T-helper 2 cell treated with Interferon-gamma antibody and Interleukin-4, amounts not matched to agents 5 μg/mL and 100 μg/mL, for 36 hours (primary cell): Measurements from ENCODE around the gene PCBP3.

Experiments
- DNase-seq: peaks from one replicate; pipeline ENCODE4 v3.0.0; 2021; ENCODE audit warnings: low spot score
- H3K27ac Mint-ChIP-seq: one replicate; pipeline ENCODE4 v1.8.0; 2021; ENCODE audit warnings: mild to moderate bottlenecking, mixed read lengths
- H3K27me3 Mint-ChIP-seq: one replicate; pipeline ENCODE4 v1.8.0; 2021; ENCODE audit warnings: low read depth, mixed read lengths
- H3K36me3 Mint-ChIP-seq: one replicate; pipeline ENCODE4 v1.8.0; 2021; ENCODE audit warnings: low read depth, mixed read lengths
- H3K4me1 Mint-ChIP-seq: one replicate; pipeline ENCODE4 v1.8.0; 2021; ENCODE audit warnings: low read depth, mixed read lengths
- H3K4me3 Mint-ChIP-seq: one replicate; pipeline ENCODE4 v1.8.0; 2022; ENCODE audit warnings: mild to moderate bottlenecking, moderate library complexity, mixed read lengths
- H3K9me3 Mint-ChIP-seq: one replicate; pipeline ENCODE4 v1.8.0; 2021; ENCODE audit warnings: mixed read lengths

The PCBP3 gene

DNA sequence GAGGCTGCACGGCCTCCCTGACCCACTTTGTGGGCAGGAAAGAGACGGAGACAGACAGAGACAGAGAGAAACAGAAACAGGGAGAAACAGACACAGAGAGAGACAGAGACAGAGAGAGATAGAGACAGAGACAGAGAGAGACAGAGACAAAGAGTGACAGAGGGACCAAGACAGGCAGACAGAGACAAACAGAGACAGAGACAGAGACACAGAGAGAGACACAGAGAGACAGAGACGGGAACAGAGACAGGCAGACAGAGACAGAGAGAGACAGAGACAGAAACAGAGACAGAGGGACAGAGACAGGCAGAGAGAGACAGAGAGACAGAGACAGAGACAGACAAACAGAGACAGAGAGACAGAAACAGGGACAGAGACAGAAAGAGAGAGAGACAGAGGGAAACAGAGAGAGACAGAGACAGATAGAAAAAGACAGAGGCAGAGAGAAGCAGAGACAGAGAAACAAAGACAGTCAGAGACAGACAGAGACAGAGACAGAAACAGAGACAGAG lies 341.1 kb downstream of the PCBP3 start:
- Mint-ChIP-seq H3K4me3 (no peak overlapping the region), H3K4me1 (no peaks in the 10 kb centered on the region), H3K27ac (no peak overlapping the region)

DNA sequence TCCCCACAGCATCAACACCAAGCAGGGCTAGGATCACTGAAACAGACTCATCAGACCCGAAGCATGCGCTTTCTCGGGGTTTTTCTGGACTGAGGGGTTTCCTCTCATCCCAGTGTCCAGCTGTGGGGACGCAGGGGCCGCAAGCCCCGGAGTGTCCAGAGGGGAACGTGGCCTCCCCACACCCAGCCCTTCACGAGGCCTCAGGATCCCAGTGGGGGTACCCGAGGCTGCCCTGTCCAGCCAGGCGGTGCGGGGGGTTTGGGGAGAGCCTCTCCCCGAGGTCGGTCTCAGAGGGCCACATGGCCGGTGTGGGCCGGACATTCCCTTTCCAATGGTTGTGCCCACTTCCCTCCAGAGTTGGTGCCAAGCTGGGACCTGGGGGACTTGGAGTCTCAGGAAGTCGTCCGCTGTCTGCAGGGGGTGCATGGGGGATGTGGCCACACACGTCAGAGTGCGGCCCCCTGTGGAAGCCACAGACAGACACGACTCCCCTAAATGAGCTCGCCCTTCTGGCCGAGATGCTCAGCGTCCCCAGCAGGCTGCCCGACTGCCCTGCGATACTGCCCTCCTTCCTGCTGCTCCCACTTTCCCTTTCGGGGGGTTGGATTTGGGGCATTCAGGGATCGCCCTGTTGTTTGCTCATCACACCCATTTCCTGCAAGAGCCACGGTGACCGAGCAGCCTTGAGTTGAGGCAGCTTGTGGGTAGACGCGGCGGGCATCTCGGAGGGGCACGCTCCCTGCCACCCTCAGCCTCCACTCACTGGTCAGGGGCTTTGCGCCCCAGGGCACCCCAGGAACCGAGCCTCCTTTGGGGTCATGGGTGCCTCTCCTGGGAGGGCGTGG lies 342.2 kb downstream of the PCBP3 start:
- H3K27ac Mint-ChIP-seq = no peak overlapping the region
- no peaks in the 10 kb centered on the region for H3K9me3 Mint-ChIP-seq
- H3K27me3 Mint-ChIP-seq = peaks cover 2% of the 10 kb centered on the region
- no peak for DNase-seq
- no peak overlapping the region for H3K4me3 Mint-ChIP-seq
- H3K4me1 Mint-ChIP-seq = no peaks in the 10 kb centered on the region
- no peaks in the 10 kb centered on the region for H3K36me3 Mint-ChIP-seq

More for the DNA sequence above, 341.1 kb downstream of the PCBP3 start:
- DNase-seq = no peak
- peaks cover 3% of the 10 kb centered on the region for H3K27me3 Mint-ChIP-seq
- H3K9me3 Mint-ChIP-seq = no peaks in the 10 kb centered on the region
- no peaks in the 10 kb centered on the region for H3K36me3 Mint-ChIP-seq

DNA sequence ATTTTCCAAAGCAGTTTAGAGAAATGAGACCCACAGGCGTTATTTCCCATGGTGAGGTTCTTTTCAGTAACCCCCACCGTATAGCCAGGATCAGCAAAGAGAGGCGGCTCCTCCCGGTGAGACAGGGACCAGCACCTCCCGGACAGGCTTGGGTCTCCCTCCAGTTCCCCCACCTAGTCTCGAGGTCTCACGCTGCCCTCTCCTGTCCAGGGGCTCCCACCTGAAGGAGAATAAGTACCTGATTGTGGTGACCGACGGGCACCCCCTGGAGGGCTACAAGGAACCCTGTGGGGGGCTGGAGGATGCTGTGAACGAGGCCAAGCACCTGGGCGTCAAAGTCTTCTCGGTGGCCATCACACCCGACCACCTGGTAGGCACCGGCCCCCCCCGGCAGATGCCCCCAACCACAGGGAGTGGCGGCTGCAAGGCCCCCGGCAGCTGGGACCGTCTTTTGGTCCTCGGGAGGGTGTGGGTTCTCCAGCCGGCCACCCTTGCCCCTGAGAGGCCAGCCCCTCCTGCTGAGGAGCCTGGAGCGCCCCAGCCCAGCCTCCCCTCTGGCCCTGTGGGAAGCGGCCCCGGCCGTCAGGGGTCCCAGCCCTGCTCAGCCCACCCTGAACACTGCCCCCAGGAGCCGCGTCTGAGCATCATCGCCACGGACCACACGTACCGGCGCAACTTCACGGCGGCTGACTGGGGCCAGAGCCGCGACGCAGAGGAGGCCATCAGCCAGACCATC lies 343.0 kb downstream of the PCBP3 start:
- no peak for DNase-seq
- no peaks in the 10 kb centered on the region for H3K36me3 Mint-ChIP-seq
- no peaks in the 10 kb centered on the region for H3K9me3 Mint-ChIP-seq
- H3K4me3 Mint-ChIP-seq = no peak overlapping the region
- H3K27me3 Mint-ChIP-seq = peaks cover 2% of the 10 kb centered on the region
- no peak overlapping the region for H3K27ac Mint-ChIP-seq
- no peaks in the 10 kb centered on the region for H3K4me1 Mint-ChIP-seq

DNA sequence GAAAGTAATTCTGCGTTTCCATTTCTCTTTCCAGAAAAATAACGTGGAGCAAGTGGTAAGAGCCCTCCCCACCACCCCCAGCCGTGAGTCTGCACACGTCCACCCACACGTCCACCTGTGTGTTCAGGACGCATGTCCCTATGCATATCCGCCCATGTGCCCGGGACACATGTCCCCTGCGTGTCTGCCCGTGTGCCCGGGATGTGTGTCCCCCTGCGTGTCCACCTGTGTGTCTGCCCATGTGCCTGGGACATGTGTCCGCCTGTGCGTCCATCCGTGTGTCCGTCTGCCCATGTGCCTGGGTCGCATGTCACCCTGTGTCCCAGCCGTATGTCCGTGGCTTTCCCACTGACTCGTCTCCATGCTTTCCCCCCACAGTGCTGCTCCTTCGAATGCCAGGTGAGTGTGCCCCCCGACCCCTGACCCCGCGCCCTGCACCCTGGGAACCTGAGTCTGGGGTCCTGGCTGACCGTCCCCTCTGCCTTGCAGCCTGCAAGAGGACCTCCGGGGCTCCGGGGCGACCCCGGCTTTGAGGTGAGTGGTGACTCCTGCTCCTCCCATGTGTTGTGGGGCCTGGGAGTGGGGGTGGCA lies 343.7 kb downstream of the PCBP3 start:
- no peaks in the 10 kb centered on the region for H3K9me3 Mint-ChIP-seq
- H3K4me1 Mint-ChIP-seq = no peaks in the 10 kb centered on the region
- no peak for DNase-seq
- H3K4me3 Mint-ChIP-seq = no peak overlapping the region
- H3K27ac Mint-ChIP-seq = no peak overlapping the region
- H3K36me3 Mint-ChIP-seq = no peaks in the 10 kb centered on the region
- H3K27me3 Mint-ChIP-seq = peaks cover 2% of the 10 kb centered on the region

DNA sequence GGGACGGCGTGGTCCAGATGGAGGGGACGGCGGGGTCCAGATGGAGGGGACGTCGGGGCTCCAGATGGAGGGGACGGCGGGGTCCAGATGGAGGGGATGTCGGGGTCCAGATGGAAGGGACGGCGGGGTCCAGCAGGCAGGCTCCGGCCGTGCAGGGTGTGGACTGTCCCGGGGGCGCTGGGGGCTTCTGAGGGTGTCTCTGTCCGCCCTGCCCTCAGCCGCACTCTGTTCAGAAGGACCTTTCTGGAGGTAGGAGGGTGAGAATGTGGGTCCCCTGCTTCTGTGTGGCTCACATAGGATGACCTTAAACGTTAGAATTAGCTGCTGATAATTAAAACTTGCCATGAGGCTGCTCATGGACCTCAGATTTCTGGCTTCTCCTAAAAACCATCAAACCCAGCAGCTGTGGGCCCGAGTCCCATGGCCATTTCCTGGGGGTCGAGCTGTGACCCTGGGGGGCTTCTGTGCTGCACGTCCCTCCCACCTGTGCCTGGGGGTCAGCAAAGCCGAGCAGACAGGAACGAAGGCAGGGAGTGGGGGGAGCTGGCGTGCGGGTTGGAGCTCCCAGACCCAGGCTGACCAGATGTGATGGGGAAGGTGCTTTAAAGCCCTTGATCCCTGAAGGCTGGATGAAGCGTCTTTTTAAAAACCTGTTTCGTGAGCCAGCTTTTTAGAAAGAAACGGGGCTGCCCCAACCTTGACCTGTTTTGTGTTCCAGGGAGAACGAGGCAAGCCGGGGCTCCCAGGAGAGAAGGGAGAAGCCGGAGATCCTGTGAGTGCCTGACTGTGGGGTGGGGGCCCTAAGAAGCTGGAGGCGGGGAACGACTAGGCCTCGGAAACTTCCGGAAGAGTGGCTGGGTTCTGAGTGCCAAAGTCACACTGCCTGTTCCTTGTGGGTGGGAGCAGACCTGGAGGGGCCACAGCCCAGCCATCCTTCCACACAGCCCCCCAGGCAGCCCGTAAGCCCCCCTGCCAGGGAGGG lies 345.1 kb downstream of the PCBP3 start:
- Mint-ChIP-seq H3K36me3 (no peaks in the 10 kb centered on the region), H3K4me1 (no peaks in the 10 kb centered on the region)

DNA sequence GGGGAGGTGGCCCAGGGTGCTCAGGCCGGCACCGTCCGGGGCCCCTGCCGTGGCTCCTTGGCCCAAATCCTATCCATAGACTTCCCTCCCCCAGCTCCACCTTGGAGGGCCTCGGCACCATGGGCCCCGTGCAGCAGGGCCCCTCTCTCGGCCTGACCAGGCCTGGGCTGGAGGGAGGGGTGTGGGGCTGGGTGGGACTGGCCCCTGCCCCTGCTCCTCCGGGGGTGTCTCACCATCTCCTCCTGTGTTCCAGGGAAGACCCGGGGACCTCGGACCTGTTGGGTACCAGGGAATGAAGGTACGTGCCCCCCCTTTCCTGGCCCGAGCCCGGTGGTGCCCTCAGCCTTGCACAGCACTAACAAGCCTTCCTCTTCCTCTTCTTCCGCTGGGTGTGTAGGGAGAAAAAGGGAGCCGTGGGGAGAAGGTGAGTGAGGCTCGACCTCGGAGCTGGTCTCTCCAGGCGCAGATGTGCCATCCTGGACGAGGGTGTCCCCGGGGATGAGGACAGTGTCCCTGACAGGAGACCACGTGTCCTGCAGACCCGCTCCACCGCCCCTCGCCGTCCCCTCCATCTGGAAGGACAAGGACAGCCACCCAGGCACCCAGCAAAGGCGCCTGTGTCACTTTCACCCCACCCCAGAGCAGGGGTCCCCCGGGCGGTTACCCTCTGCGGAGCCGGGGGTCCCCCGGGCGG lies 346.0 kb downstream of the PCBP3 start:
- H3K4me1 Mint-ChIP-seq = no peaks in the 10 kb centered on the region
- no peaks in the 10 kb centered on the region for H3K27me3 Mint-ChIP-seq
- no peak overlapping the region for H3K27ac Mint-ChIP-seq
- no peaks in the 10 kb centered on the region for H3K9me3 Mint-ChIP-seq
- no peaks in the 10 kb centered on the region for H3K36me3 Mint-ChIP-seq
- no peak overlapping the region for H3K4me3 Mint-ChIP-seq
- no peak for DNase-seq

More for the DNA sequence above, 345.1 kb downstream of the PCBP3 start:
- Mint-ChIP-seq H3K27ac (no peak overlapping the region), H3K4me3 (no peak overlapping the region), H3K27me3 (no peaks in the 10 kb centered on the region), H3K9me3 (no peaks in the 10 kb centered on the region)
- no peak for DNase-seq

DNA sequence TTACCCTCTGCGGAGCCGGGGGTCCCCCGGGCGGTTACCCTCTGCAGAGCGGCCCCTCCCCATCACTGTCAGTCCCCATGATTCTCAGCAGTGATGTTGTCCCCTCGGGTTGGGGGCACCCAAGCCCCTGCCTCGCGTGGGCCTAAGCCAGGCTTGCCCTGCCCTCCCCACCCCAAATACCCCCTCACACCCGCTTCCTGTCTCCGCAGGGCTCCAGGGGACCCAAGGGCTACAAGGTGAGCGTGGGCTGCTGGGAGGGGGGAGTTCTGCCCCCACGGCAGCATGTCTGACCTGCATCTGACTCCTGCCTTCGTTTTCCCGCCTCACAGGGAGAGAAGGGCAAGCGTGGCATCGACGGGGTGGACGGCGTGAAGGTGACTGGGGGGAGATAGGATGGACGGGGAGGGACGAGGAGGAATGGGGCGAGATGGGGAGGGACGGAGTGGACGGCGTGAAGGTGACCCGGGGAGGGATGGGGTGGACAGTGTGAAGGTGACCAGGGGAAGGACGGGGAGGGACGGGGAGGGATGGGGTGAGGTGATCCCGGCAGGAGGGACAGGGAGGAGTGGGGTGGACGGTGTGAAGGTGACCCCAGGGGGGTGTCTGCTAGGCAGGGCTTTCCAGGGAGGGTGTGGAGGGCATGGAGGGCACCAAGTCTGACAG lies 346.7 kb downstream of the PCBP3 start:
- Mint-ChIP-seq H3K9me3 (no peaks in the 10 kb centered on the region), H3K27ac (no peak overlapping the region), H3K27me3 (no peaks in the 10 kb centered on the region), H3K36me3 (no peaks in the 10 kb centered on the region), H3K4me1 (no peaks in the 10 kb centered on the region), H3K4me3 (no peak overlapping the region)
- DNase-seq = no peak

DNA sequence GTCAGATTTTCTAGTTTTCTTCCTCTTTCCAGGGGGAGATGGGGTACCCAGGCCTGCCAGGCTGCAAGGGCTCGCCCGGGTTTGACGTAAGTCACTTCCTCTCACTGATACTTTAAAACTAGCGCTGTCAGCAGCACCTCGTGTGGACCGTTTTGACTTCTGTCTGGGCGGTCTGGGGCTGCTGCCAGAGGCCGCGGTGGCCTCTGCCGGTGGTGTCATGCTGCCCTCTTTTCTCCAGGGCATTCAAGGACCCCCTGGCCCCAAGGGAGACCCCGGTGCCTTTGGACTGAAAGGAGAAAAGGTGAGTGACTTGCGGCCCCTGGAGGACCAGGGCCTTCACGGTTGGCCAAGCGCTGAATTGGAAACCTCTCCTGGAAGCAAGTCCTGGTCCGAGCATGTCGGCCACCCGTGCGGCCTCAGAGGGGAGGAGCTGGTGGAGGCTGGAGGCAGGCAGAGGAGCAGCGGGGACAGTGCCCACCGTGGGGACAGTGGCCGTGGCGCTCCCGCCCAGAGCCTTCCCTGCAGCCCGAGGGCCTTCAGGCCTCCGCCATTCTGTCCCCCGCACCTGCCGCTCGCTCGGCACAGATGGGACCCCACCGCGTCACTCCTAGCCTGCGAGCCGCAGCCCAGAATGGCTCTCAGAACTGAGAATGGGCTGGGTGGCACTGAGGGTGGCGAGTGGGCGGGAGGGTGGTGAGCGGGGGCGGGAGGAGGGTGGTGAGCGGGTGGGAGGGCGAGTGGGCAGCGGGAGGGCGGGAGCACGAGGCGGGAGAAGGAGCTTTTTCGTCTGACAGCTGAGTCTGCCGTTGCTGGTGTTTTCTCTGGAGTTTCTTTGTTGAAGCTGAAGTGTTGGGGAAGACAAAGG lies 347.4 kb downstream of the PCBP3 start:
- no peaks in the 10 kb centered on the region for H3K36me3 Mint-ChIP-seq
- no peak overlapping the region for H3K4me3 Mint-ChIP-seq
- no peak for DNase-seq
- no peaks in the 10 kb centered on the region for H3K9me3 Mint-ChIP-seq
- no peak overlapping the region for H3K27ac Mint-ChIP-seq
- no peaks in the 10 kb centered on the region for H3K4me1 Mint-ChIP-seq
- no peaks in the 10 kb centered on the region for H3K27me3 Mint-ChIP-seq

DNA sequence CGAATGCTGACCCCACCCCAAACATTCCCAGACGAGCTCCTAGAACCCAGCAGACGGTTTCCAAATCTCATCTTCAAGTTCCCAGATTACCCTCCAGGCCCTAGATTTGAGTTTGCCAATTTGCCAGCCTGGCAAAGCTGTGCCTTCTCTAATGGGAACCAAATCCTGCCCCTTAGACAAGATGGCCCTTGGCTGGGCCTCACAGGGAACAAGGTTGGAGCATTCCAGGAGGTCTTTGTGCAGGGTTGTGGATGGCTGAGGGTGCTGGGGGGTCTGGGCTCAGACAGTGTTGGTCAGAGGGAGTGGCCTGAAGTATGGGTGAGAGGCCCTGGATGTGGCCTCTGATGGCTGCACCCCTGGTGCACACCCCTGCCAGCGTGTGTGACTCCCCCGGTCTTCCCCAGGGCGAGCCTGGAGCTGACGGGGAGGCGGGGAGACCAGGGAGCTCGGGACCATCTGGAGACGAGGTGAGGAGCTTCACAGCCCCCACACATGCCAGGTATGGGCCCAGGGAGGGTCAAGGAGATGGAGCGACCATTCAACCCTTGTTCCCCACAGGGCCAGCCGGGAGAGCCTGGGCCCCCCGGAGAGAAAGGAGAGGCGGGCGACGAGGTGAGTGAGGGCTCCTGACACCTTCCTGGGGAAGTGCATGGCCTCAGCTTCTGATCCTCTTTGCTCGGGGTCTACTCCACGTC lies 348.2 kb downstream of the PCBP3 start:
- H3K36me3 Mint-ChIP-seq = no peaks in the 10 kb centered on the region
- no peaks in the 10 kb centered on the region for H3K9me3 Mint-ChIP-seq
- no peaks in the 10 kb centered on the region for H3K4me1 Mint-ChIP-seq
- no peak overlapping the region for H3K27ac Mint-ChIP-seq
- H3K4me3 Mint-ChIP-seq = no peak overlapping the region
- no peak for DNase-seq
- H3K27me3 Mint-ChIP-seq = no peaks in the 10 kb centered on the region
